ENCODE data around the gene OR8D1.

DNA sequence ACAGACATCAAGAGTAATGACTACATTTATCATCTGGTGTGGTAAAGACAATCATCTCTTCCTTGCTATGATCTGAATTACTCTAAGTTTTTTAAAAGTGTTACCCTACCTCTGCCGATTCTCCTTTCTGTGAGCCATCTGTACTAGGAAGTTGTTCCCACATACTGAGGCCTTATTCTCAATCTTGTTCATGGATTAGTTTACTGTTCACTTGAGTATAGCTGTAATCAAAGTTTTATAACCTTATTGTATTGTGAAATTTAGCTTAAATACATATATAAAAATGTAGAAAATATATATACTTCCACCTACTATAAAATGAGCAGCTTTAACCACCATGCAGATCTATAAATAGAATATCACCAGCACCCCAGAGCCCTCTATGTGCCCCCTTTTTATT is 8.6 kb upstream of the OR8D1 start:
- TF ChIP-seq CTCF (IDR thresholded peaks at IDR 0.05) (no peak), EP300 (IDR thresholded peaks at IDR 0.05) (no peak), POLR2A (IDR thresholded peaks at IDR 0.05) (no peak)

Data from tibial nerve (tissue), 4 donors.